ENCODE data around the gene TAF11L5.
"Not testable (repeated sequence)": the region's sequence is repeated elsewhere in the genome, so short reads cannot be mapped to it uniquely, and the experiment has no call there.

Gene TAF11L5

DNA sequence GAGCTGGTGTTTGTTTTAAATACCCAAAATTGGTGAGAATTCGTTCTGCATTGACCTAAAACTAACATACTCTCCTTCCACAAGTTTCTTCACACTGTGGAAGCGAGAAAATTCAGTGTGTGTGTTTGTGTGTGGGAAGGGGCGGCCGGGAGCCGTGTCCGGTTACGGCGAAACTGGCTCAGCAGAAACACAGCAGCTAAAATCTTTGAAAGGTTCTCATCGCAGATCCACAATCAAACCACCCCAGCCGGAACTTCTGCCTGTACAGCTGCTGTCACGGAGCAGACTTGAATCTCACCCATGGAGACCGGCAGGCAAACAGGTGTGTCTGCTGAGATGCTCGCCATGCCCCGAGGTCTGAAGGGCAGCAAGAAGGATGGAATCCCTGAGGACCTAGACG, at the start of gene TAF11L5:
Gene TAF11L5, plus strand, starts transcription at position 301 of the 400 bp plus-strand sequence.
- not testable (repeated sequence) for DNase-seq

DNA sequence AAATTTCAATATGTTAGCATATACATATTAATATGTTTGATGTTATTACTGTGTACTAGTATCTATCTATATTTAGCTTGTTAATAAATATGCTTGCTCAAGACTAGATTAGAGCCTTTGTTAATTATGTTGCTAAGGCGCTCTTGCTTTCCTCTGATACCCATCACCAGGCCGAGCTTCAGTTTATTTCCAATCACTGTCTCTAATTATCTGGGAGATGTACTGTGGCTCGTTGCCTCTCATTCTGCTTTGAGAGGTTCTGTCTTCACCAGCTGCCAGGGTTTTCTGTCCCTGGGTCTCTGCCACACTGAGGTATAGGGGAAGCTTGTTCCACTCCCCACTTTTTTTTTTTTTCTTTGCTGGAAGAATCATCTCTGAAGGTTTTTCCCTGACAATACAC, 48.0 kb upstream of the TAF11L5 start:
- DNase-seq: no peak

DNA sequence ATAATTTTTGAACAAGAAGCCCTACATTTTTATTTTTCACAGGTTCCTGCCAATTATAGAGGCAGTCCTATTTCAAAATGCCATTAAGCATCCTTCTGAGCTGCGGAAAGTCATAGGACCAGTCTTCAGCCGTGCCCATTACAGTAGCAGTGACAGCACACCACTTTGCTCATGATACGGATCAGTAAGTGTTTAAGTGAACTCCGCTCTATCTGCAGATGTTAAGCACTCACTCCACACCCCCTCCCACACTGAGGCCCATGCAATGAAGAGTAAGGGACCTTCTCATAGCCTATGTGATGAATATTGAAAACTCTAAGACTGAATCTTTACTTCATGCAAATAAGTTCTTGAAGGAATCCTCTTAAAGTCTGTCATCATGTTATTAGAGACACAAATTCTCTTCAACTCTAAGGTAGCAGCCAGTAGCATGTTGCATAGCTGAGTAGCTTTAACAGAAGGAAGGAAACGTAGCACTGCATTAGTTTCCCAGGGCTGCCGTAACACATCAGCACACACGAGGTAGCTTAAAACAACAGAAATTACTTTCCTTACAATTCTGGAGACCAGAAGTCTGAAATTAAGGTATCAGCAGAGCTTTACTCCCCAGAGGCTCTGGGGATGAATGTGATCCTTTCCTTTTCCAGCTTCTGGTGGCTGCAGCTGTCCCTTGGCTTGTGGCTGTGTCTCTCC, 47.3 kb upstream of the TAF11L5 start:
- no peak for DNase-seq

DNA sequence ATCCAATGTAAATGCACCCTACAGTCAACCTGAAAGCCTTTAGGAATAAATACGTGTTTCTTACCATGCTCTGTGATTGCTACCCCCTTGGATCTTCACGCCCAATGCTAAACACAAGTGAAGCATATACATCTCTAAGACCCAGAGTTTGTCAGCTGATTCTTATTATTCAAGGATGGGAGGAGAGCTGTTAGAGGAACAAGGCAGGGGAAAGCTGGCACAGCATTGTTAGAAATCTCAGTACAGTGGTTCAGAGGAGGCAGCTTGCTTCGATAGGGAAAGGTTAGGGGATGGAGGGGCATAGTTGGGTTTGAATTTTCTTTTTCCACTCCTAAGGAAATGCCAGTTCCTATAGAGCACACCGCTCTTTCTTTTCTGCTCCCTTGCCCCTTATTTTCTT, 43.7 kb upstream of the TAF11L5 start:
- no peak for DNase-seq

- no peak for DNase-seq
Observed at GRCh38 chr5:17482790-17483189, 42.2 kb upstream of the TAF11L5 start.

DNA sequence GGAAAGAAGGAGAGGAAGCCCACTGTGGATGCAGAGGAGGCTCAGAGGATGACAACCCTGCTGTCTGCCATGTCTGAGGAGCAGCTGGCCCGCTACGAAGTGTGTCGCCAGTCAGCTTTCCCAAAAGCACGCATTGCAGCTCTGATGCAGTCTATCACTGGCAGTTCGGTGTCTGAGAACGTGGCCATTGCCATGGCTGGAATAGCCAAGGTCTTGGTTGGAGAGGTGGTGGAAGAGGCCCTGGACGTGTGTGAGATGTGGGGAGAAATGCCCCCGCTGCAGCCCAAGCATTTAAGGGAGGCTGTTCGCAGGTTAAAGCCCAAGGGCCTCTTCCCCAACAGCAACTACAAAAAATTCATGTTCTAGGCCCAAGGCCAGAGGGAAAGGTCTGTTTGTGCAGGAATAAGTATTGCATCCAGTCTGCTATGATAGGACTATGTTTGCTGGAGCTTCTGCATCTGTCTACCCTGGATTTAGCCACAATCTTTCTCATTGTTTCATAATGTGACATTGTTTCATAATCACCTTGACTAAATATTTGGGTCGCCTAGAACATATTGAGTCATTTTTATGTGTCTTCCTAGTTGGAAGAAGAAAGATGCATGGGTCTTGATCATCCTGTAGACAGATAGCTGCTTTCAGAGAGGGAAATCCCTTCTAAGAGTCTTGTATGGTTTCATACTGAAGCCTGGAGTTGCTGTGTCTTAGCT, 38.4 kb upstream of the TAF11L5 start:
- not testable (repeated sequence) for DNase-seq

DNA sequence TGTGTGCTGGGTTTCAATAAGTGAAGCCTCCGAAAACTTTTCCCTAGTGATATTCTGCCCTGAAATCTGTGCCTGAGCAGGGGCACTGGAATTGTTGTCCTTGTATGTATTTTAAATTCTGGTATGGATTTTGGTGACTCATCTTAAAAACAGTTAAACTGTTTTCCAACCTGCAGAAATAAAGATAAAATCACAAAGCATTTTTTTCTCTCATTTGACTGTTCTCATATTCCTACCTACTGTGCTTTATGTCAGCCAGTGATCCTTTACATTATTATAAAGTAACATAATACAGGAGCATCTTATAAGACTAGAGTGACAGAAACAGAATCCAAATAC, 37.9 kb upstream of the TAF11L5 start:
- DNase-seq: no peak

DNA sequence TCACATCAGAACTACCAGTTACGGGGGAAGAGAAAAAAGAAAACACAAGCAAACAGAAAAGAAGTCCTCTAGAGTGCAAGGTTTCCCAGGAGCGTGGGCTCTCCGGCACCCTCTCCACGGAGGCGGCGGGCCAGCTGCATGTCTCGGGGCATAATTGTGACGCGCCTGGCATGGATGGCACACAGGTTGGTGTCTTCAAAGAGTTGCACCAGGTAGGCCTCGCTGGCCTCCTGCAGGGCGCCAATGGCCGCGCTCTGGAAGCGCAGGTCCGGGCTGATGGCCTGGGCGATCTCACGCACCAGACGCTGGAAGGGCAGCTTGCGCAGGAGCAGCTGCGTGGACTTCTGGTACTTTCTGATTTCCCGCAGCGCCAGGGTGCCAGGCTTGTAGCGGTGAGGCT, 33.8 kb upstream of the TAF11L5 start:
- DNase-seq: not testable (repeated sequence)

- no peak for DNase-seq
Observed at GRCh38 chr5:17492770-17493169, 32.3 kb upstream of the TAF11L5 start.

- DNase-seq: no peak
Observed at GRCh38 chr5:17497446-17497845, 27.6 kb upstream of the TAF11L5 start.

GRCh38 chr5:17497931-17498330, 27.1 kb upstream of the TAF11L5 start, which contains the start of gene TAF11L2:
Gene TAF11L2, plus strand, starts transcription at chr5:17498231.
- DNase-seq: not testable (repeated sequence)

GRCh38 chr5:17511775-17512325, 13.2 kb upstream of the TAF11L5 start:
- DNase-seq: no peak

- not testable (repeated sequence) for DNase-seq
Observed at GRCh38 chr5:17517526-17517925, 7.5 kb upstream of the TAF11L5 start.

GRCh38 chr5:17518067-17518466, 7.0 kb upstream of the TAF11L5 start, which contains the start of gene TAF11L3:
Gene TAF11L3, plus strand, starts transcription at chr5:17518367.
- DNase-seq: not testable (repeated sequence)

GRCh38 chr5:17519508-17519907, 5.5 kb upstream of the TAF11L5 start:
- DNase-seq: not testable (repeated sequence)

GRCh38 chr5:17521501-17521900, 3.5 kb upstream of the TAF11L5 start, which contains the start of gene TAF11L4:
Gene TAF11L4, plus strand, starts transcription at chr5:17521801.
- not testable (repeated sequence) for DNase-seq

DNA sequence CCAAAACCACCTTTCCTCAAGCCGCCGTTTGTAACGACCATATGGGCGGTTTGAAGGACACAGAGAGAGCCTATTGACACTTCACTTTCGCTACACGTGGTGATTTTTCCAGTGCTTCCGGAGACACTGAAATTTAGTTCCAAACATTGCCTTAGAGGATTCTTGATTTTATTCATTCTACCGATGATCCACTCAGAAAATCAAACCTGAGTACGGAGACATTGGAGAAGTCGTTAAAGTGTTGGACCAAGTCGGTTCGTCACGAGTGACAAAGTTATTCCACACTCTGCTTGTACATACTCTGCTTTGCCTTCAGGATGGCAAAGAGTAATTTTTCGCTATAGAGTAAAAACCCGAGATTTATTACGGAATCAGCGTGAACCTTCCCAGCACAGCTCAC, 1.5 kb downstream of the TAF11L5 start:
- DNase-seq: not testable (repeated sequence)

GRCh38 chr5:17528369-17528768, 3.3 kb downstream of the TAF11L5 start, which contains the start of gene TAF11L6:
Gene TAF11L6, plus strand, starts transcription at chr5:17528669.
- DNase-seq: not testable (repeated sequence)
